ENCODE data around the gene ADCY9.
"Not testable (repeated sequence)": the region's sequence is repeated elsewhere in the genome, so short reads cannot be mapped to it uniquely, and the experiment has no call there.

Gene ADCY9

GRCh38 chr16:4052096-4052495, 64.1 kb downstream of the ADCY9 start:
- no peaks in the 10 kb centered on the region for H3K36me3 Mint-ChIP-seq
- no peak overlapping the region for H3K27ac Mint-ChIP-seq
- ATAC-seq: no peak
- no peaks in the 10 kb centered on the region for H3K9me3 Mint-ChIP-seq
- no peak overlapping the region for H3K4me3 Mint-ChIP-seq
- no peaks in the 10 kb centered on the region for H3K4me1 Mint-ChIP-seq
- H3K27me3 Mint-ChIP-seq: peaks cover 11% of the 10 kb centered on the region

GRCh38 chr16:4051591-4051990, 64.7 kb downstream of the ADCY9 start:
- Mint-ChIP-seq H3K27me3 (peaks cover 11% of the 10 kb centered on the region), H3K4me3 (no peak overlapping the region), H3K4me1 (no peaks in the 10 kb centered on the region), H3K36me3 (no peaks in the 10 kb centered on the region), H3K27ac (no peak overlapping the region), H3K9me3 (no peaks in the 10 kb centered on the region)
- ATAC-seq: no peak

- ATAC-seq: no peak
- peaks cover 11% of the 10 kb centered on the region for H3K27me3 Mint-ChIP-seq
- H3K4me3 Mint-ChIP-seq: no peak overlapping the region
- H3K9me3 Mint-ChIP-seq: no peaks in the 10 kb centered on the region
- no peaks in the 10 kb centered on the region for H3K4me1 Mint-ChIP-seq
- no peaks in the 10 kb centered on the region for H3K36me3 Mint-ChIP-seq
- H3K27ac Mint-ChIP-seq: no peak overlapping the region
Observed at GRCh38 chr16:4049031-4049430, 67.2 kb downstream of the ADCY9 start.

GRCh38 chr16:4048481-4048880, 67.8 kb downstream of the ADCY9 start:
- Mint-ChIP-seq H3K36me3 (no peaks in the 10 kb centered on the region), H3K4me3 (no peak overlapping the region), H3K9me3 (no peaks in the 10 kb centered on the region), H3K27me3 (peaks cover 11% of the 10 kb centered on the region), H3K4me1 (no peaks in the 10 kb centered on the region), H3K27ac (no peak overlapping the region)
- ATAC-seq: no peak

- Mint-ChIP-seq H3K36me3 (no peaks in the 10 kb centered on the region), H3K4me1 (no peaks in the 10 kb centered on the region), H3K27me3 (peaks cover 11% of the 10 kb centered on the region), H3K4me3 (no peak overlapping the region), H3K9me3 (no peaks in the 10 kb centered on the region), H3K27ac (no peak overlapping the region)
- no peak for ATAC-seq
Observed at GRCh38 chr16:4046221-4046620, 70.0 kb downstream of the ADCY9 start.

GRCh38 chr16:4045561-4045960, 70.7 kb downstream of the ADCY9 start:
- H3K4me3 Mint-ChIP-seq, H3K9me3 Mint-ChIP-seq, H3K27ac Mint-ChIP-seq, ATAC-seq, H3K4me1 Mint-ChIP-seq, H3K36me3 Mint-ChIP-seq: not testable (repeated sequence)
- peaks cover 11% of the 10 kb centered on the region for H3K27me3 Mint-ChIP-seq

- Mint-ChIP-seq H3K4me3 (no peak overlapping the region), H3K27me3 (no peaks in the 10 kb centered on the region)
Observed at GRCh38 chr16:4042581-4042980, 73.7 kb downstream of the ADCY9 start.

GRCh38 chr16:4038448-4038847, 77.8 kb downstream of the ADCY9 start:
- H3K36me3 Mint-ChIP-seq: no peaks in the 10 kb centered on the region
- H3K9me3 Mint-ChIP-seq: no peaks in the 10 kb centered on the region
- H3K27ac Mint-ChIP-seq: no peak overlapping the region
- H3K4me3 Mint-ChIP-seq: no peak overlapping the region
- no peaks in the 10 kb centered on the region for H3K27me3 Mint-ChIP-seq
- ATAC-seq: no peak
- no peaks in the 10 kb centered on the region for H3K4me1 Mint-ChIP-seq

More at GRCh38 chr16:4042581-4042980, 73.7 kb downstream of the ADCY9 start:
- no peak for ATAC-seq
- Mint-ChIP-seq H3K27ac (no peak overlapping the region), H3K9me3 (no peaks in the 10 kb centered on the region), H3K36me3 (no peaks in the 10 kb centered on the region), H3K4me1 (no peaks in the 10 kb centered on the region)

- not testable (repeated sequence) for ATAC-seq, H3K27ac Mint-ChIP-seq, H3K36me3 Mint-ChIP-seq, H3K4me1 Mint-ChIP-seq, H3K4me3 Mint-ChIP-seq, H3K9me3 Mint-ChIP-seq, H3K27me3 Mint-ChIP-seq
Observed at GRCh38 chr16:4036952-4037351, 79.3 kb downstream of the ADCY9 start.

- H3K4me1 Mint-ChIP-seq: no peaks in the 10 kb centered on the region
Observed at GRCh38 chr16:4034963-4035362, 81.3 kb downstream of the ADCY9 start.

GRCh38 chr16:4033951-4034350, 82.3 kb downstream of the ADCY9 start:
- H3K27me3 Mint-ChIP-seq: no peaks in the 10 kb centered on the region
- ATAC-seq: no peak
- no peaks in the 10 kb centered on the region for H3K36me3 Mint-ChIP-seq
- no peak overlapping the region for H3K4me3 Mint-ChIP-seq
- no peaks in the 10 kb centered on the region for H3K9me3 Mint-ChIP-seq
- H3K27ac Mint-ChIP-seq: no peak overlapping the region
- H3K4me1 Mint-ChIP-seq: no peaks in the 10 kb centered on the region

More at GRCh38 chr16:4034963-4035362, 81.3 kb downstream of the ADCY9 start:
- Mint-ChIP-seq H3K36me3 (no peaks in the 10 kb centered on the region), H3K27me3 (no peaks in the 10 kb centered on the region), H3K27ac (no peak overlapping the region), H3K4me3 (no peak overlapping the region), H3K9me3 (no peaks in the 10 kb centered on the region)
- no peak for ATAC-seq

GRCh38 chr16:4032768-4033167, 83.5 kb downstream of the ADCY9 start:
- Mint-ChIP-seq H3K27ac (no peak overlapping the region), H3K27me3 (no peaks in the 10 kb centered on the region), H3K4me3 (no peak overlapping the region), H3K9me3 (no peaks in the 10 kb centered on the region), H3K4me1 (no peaks in the 10 kb centered on the region), H3K36me3 (no peaks in the 10 kb centered on the region)
- peak; percentile 74 for ATAC-seq

GRCh38 chr16:4028144-4028543, 88.1 kb downstream of the ADCY9 start:
- peaks cover 3% of the 10 kb centered on the region for H3K9me3 Mint-ChIP-seq
- ATAC-seq: no peak
- H3K4me3 Mint-ChIP-seq: no peak overlapping the region
- no peak overlapping the region for H3K27ac Mint-ChIP-seq
- peaks cover 10% of the 10 kb centered on the region for H3K27me3 Mint-ChIP-seq
- H3K36me3 Mint-ChIP-seq: peaks cover 15% of the 10 kb centered on the region
- H3K4me1 Mint-ChIP-seq: no peaks in the 10 kb centered on the region

- H3K27ac Mint-ChIP-seq: no peak overlapping the region
- H3K4me1 Mint-ChIP-seq: no peaks in the 10 kb centered on the region
- ATAC-seq: no peak
- H3K9me3 Mint-ChIP-seq: peaks cover 3% of the 10 kb centered on the region
- peaks cover 15% of the 10 kb centered on the region for H3K36me3 Mint-ChIP-seq
- H3K27me3 Mint-ChIP-seq: peaks cover 10% of the 10 kb centered on the region
- H3K4me3 Mint-ChIP-seq: no peak overlapping the region
Observed at GRCh38 chr16:4026854-4027253, 89.4 kb downstream of the ADCY9 start.

GRCh38 chr16:4025428-4025827, 90.8 kb downstream of the ADCY9 start:
- Mint-ChIP-seq H3K27me3 (peaks cover 10% of the 10 kb centered on the region), H3K4me3 (no peak overlapping the region), H3K4me1 (peaks cover 7% of the 10 kb centered on the region), H3K27ac (no peak overlapping the region), H3K9me3 (peaks cover 3% of the 10 kb centered on the region), H3K36me3 (peaks cover 15% of the 10 kb centered on the region)
- ATAC-seq: no peak

GRCh38 chr16:4021916-4022315, 94.3 kb downstream of the ADCY9 start:
- Mint-ChIP-seq H3K27me3 (peaks cover 10% of the 10 kb centered on the region), H3K9me3 (no peaks in the 10 kb centered on the region), H3K4me1 (peaks cover 12% of the 10 kb centered on the region), H3K36me3 (peaks cover 9% of the 10 kb centered on the region), H3K27ac (no peak overlapping the region), H3K4me3 (no peak overlapping the region)
- no peak for ATAC-seq

Measured in stimulated activated memory B cell treated with anti-CD40 and anti-IgM and Interleukin-4, amounts not matched to agents 10 μg/mL and 1 μg/mL and 100 μg/mL, for 72 hours (primary cell).